Neural crest cell (in vitro differentiated cells): ENCODE results near the gene ZNF474. TPM values are rescaled to one million over a fixed set of nuclear protein-coding genes. Genes with fewer than 3 reads are reported as not detected.

ENCODE experiments used
- DNase-seq: peaks from one replicate; pipeline ENCODE4 v3.0.0; 2021; ENCODE audit warnings: low read depth, mixed read lengths, low spot score
- H3K27ac Mint-ChIP-seq: one replicate; pipeline ENCODE4 v1.8.0; 2021; ENCODE audit warnings: mild to moderate bottlenecking, mixed read lengths; ENCODE audit not compliant: unreplicated experiment
- H3K27me3 Mint-ChIP-seq: 2 replicates; pipeline ENCODE4 v1.8.0; 2021; ENCODE audit warnings: low read depth, mild to moderate bottlenecking, mixed read lengths
- H3K36me3 Mint-ChIP-seq: 2 replicates; pipeline ENCODE4 v1.8.0; 2021; ENCODE audit warnings: low read depth, mild to moderate bottlenecking, mixed read lengths
- H3K4me1 Mint-ChIP-seq: 2 replicates; pipeline ENCODE4 v1.8.0; 2021; ENCODE audit warnings: mixed read lengths
- H3K4me3 Mint-ChIP-seq: one replicate; pipeline ENCODE4 v1.8.0; 2021; ENCODE audit warnings: mild to moderate bottlenecking, mixed read lengths
- H3K9me3 Mint-ChIP-seq: 2 replicates; pipeline ENCODE4 v1.8.0; 2021; ENCODE audit warnings: mixed read lengths
- CTCF ChIP-seq: fragments of 200-600 bp; sonication (generic); conservative IDR thresholded peaks from 2 replicates; pipeline ENCODE4 v1.5.0; 2021; ENCODE audit warnings: antibody characterized with exemption, mild to moderate bottlenecking
- total RNA-seq: library from RNA; stranded (reverse); gene quantifications from 2 replicates; pipeline ENCODE4 v1.2.1, GENCODE V29; 2021

Gene ZNF474
- total RNA-seq, 1 donor from 2014 or later: 0.47 TPM

- Mint-ChIP-seq H3K4me1 (no peaks in the 10 kb centered on the region), H3K36me3 (no peaks in the 10 kb centered on the region), H3K9me3 (no peaks in the 10 kb centered on the region), H3K27ac (no peak overlapping the region), H3K27me3 (no peaks in the 10 kb centered on the region), H3K4me3 (no peak overlapping the region)
- no peak for TF ChIP-seq CTCF
- no peak for DNase-seq
Observed at GRCh38 chr5:122138356-122138755, 9.0 kb downstream of the ZNF474 start.

GRCh38 chr5:122140900-122141299 lies 11.6 kb downstream of the ZNF474 start:
- no peak for TF ChIP-seq CTCF
- Mint-ChIP-seq H3K4me3 (no peak overlapping the region), H3K27me3 (no peaks in the 10 kb centered on the region), H3K36me3 (no peaks in the 10 kb centered on the region), H3K4me1 (no peaks in the 10 kb centered on the region), H3K27ac (no peak overlapping the region), H3K9me3 (no peaks in the 10 kb centered on the region)
- DNase-seq: no peak

GRCh38 chr5:122141751-122142150 lies 12.4 kb downstream of the ZNF474 start:
- H3K27me3 Mint-ChIP-seq: no peaks in the 10 kb centered on the region
- no peaks in the 10 kb centered on the region for H3K4me1 Mint-ChIP-seq
- DNase-seq: no peak
- TF ChIP-seq CTCF: no peak
- H3K4me3 Mint-ChIP-seq: no peak overlapping the region
- no peaks in the 10 kb centered on the region for H3K9me3 Mint-ChIP-seq
- no peak overlapping the region for H3K27ac Mint-ChIP-seq
- H3K36me3 Mint-ChIP-seq: no peaks in the 10 kb centered on the region

- no peaks in the 10 kb centered on the region for H3K27me3 Mint-ChIP-seq
- TF ChIP-seq CTCF: no peak
- H3K27ac Mint-ChIP-seq: no peak overlapping the region
Observed at GRCh38 chr5:122142480-122143164, 13.3 kb downstream of the ZNF474 start.

GRCh38 chr5:122144236-122144635 lies 14.9 kb downstream of the ZNF474 start:
- Mint-ChIP-seq H3K27ac (no peak overlapping the region), H3K9me3 (no peaks in the 10 kb centered on the region), H3K36me3 (no peaks in the 10 kb centered on the region), H3K27me3 (no peaks in the 10 kb centered on the region), H3K4me3 (no peak overlapping the region), H3K4me1 (peaks cover 2% of the 10 kb centered on the region)
- no peak for TF ChIP-seq CTCF
- DNase-seq: no peak

More at GRCh38 chr5:122142480-122143164, 13.3 kb downstream of the ZNF474 start:
- Mint-ChIP-seq H3K9me3 (no peaks in the 10 kb centered on the region), H3K4me3 (no peak overlapping the region), H3K4me1 (no peaks in the 10 kb centered on the region), H3K36me3 (no peaks in the 10 kb centered on the region)
- DNase-seq: no peak
